H9 (cell line): ENCODE results near the gene VTA1. TPM values are rescaled to one million over a fixed set of nuclear protein-coding genes. Genes with fewer than 3 reads are reported as not detected.

Experiments used
- DNase-seq: peaks from one replicate; pipeline ENCODE4 v3.0.0-alpha.2; 2017
- H2AFZ ChIP-seq: one replicate; pipeline ENCODE4 v1.6.1; 2013; ENCODE audit warnings: mild to moderate bottlenecking, low read length, control low read depth, moderate library complexity
- H2AK5ac ChIP-seq: 2 replicates; pipeline ENCODE4 v1.6.1; 2013; ENCODE audit warnings: low read length, control low read depth, mixed read lengths; ENCODE audit not compliant: insufficient read length
- H2BK120ac ChIP-seq: one replicate; pipeline ENCODE4 v1.6.1; 2013; ENCODE audit warnings: low read depth, mild to moderate bottlenecking, low read length, control low read depth, inconsistent platforms; ENCODE audit not compliant: poor library complexity, severe bottlenecking
- H2BK12ac ChIP-seq: 2 replicates; pipeline ENCODE4 v1.6.1; 2013; ENCODE audit warnings: low read length, control low read depth, mixed read lengths, low read depth; ENCODE audit not compliant: insufficient read length
- H2BK15ac ChIP-seq: 2 replicates; pipeline ENCODE4 v1.6.1; 2013; ENCODE audit warnings: low read depth, low read length, control low read depth
- H2BK20ac ChIP-seq: one replicate; pipeline ENCODE4 v1.6.1; 2013; ENCODE audit warnings: low read depth, mild to moderate bottlenecking, low read length, control low read depth, inconsistent platforms; ENCODE audit not compliant: poor library complexity, severe bottlenecking
- H2BK5ac ChIP-seq: 2 replicates; pipeline ENCODE4 v1.6.1; 2013; ENCODE audit warnings: low read length, control low read depth, mixed read lengths; ENCODE audit not compliant: insufficient read length
- H3K14ac ChIP-seq: 2 replicates; pipeline ENCODE4 v1.6.1; 2013; ENCODE audit warnings: low read length, control low read depth; ENCODE audit not compliant: insufficient read depth
- H3K18ac ChIP-seq: 2 replicates; pipeline ENCODE4 v1.6.1; 2013; ENCODE audit warnings: low read depth, mild to moderate bottlenecking, mixed read lengths, low read length, control low read depth; ENCODE audit not compliant: insufficient read length
- H3K23ac ChIP-seq: 2 replicates; pipeline ENCODE4 v1.6.1; 2013; ENCODE audit warnings: low read length, control low read depth, mixed read lengths, low read depth; ENCODE audit not compliant: insufficient read length
- H3K23me2 ChIP-seq: 2 replicates; pipeline ENCODE4 v1.6.1; 2013; ENCODE audit warnings: low read depth, mild to moderate bottlenecking, mixed read lengths, low read length, control low read depth; ENCODE audit not compliant: insufficient read length, poor library complexity, severe bottlenecking
- H3K27ac ChIP-seq: 2 replicates; pipeline ENCODE4 v1.5.1; 2013; ENCODE audit warnings: low read length, control low read depth, mixed read lengths, low read depth; ENCODE audit not compliant: insufficient read length
- H3K27me3 ChIP-seq: 2 replicates; pipeline ENCODE4 v1.6.1; 2013; ENCODE audit warnings: low read length, control low read depth, inconsistent platforms; ENCODE audit not compliant: insufficient read depth
- H3K4ac ChIP-seq: 2 replicates; pipeline ENCODE4 v1.6.1; 2013; ENCODE audit warnings: low read depth, mild to moderate bottlenecking, control low read depth, inconsistent platforms, low read length, moderate library complexity
- H3K4me1 ChIP-seq: 2 replicates; pipeline ENCODE4 v1.6.1; 2013; ENCODE audit warnings: low read length, control low read depth, inconsistent platforms; ENCODE audit not compliant: insufficient read depth
- H3K4me2 ChIP-seq: 2 replicates; pipeline ENCODE4 v1.6.1; 2013; ENCODE audit warnings: low read length, control low read depth, mixed read lengths; ENCODE audit not compliant: insufficient read length, insufficient read depth
- H3K56ac ChIP-seq: 2 replicates; pipeline ENCODE4 v1.6.1; 2013; ENCODE audit warnings: low read depth, mild to moderate bottlenecking, mixed read lengths, low read length, control low read depth; ENCODE audit not compliant: insufficient read length
- H3K79me1 ChIP-seq: 2 replicates; pipeline ENCODE4 v1.6.1; 2013; ENCODE audit warnings: low read depth, mild to moderate bottlenecking, moderate library complexity, low read length, control low read depth, inconsistent platforms; ENCODE audit not compliant: insufficient read depth, poor library complexity, severe bottlenecking
- H3K79me2 ChIP-seq: 2 replicates; pipeline ENCODE4 v1.6.1; 2013; ENCODE audit warnings: low read length, control low read depth, inconsistent platforms; ENCODE audit not compliant: insufficient read depth
- H3K9ac ChIP-seq: 2 replicates; pipeline ENCODE4 v1.6.1; 2013; ENCODE audit warnings: low read length, control low read depth, mixed read lengths; ENCODE audit not compliant: insufficient read length; ENCODE audit errors: extremely low read depth
- H3K9me3 ChIP-seq: one replicate; pipeline ENCODE4 v1.6.1; 2013; ENCODE audit warnings: low read depth, low read length, inconsistent platforms; ENCODE audit not compliant: control insufficient read depth
- H3T11ph ChIP-seq: one replicate; pipeline ENCODE4 v1.6.1; 2013; ENCODE audit warnings: mild to moderate bottlenecking, low read length, control low read depth, inconsistent platforms
- H4K20me1 ChIP-seq: one replicate; pipeline ENCODE4 v1.6.1; 2013; ENCODE audit not compliant: control insufficient read depth, insufficient read length, insufficient read depth
- H4K5ac ChIP-seq: 2 replicates; pipeline ENCODE4 v1.6.1; 2013; ENCODE audit warnings: low read depth, mild to moderate bottlenecking, mixed read lengths, low read length, control low read depth; ENCODE audit not compliant: insufficient read length
- H4K8ac ChIP-seq: replicated peaks from 2 replicates; pipeline ENCODE4 v1.6.1; 2013; ENCODE audit warnings: low read length, control low read depth, mixed read lengths, low read depth; ENCODE audit not compliant: insufficient read length
- H4K91ac ChIP-seq: 2 replicates; pipeline ENCODE4 v1.6.1; 2013; ENCODE audit warnings: low read depth, mild to moderate bottlenecking, moderate library complexity, mixed read lengths, low read length, control low read depth; ENCODE audit not compliant: insufficient read length
- H3K27ac Mint-ChIP-seq, 3 experiments: 2 replicates in 2 of 3; 3 replicates in 1 of 3; pipeline ENCODE4 v1.8.0; 2020 to 2021; ENCODE audit warnings: mixed read lengths in 3 of 3, mild to moderate bottlenecking in 1 of 3, moderate library complexity in 1 of 3
- H3K27me3 Mint-ChIP-seq: 2 replicates; pipeline ENCODE4 v1.8.0; 2021; ENCODE audit warnings: low read depth, mild to moderate bottlenecking, moderate library complexity, mixed read lengths
- H3K36me3 Mint-ChIP-seq, 3 experiments: 2 replicates in 2 of 3; 3 replicates in 1 of 3; pipeline ENCODE4 v1.8.0; 2020 to 2021; ENCODE audit warnings: low read depth in 3 of 3, mixed read lengths in 3 of 3; ENCODE audit not compliant: insufficient read depth in 1 of 3
- H3K4me1 Mint-ChIP-seq, 2 experiments: 2 replicates each; pipeline ENCODE4 v1.8.0; 2020; ENCODE audit warnings: mixed read lengths in 2 of 2
- H3K4me3 Mint-ChIP-seq, 2 experiments: 2 replicates in 1 of 2; 3 replicates in 1 of 2; pipeline ENCODE4 v1.8.0; 2020 to 2021; ENCODE audit warnings: mild to moderate bottlenecking in 2 of 2, mixed read lengths in 2 of 2, moderate library complexity in 1 of 2
- H3K9me3 Mint-ChIP-seq, 2 experiments: 2 replicates in 1 of 2; 3 replicates in 1 of 2; pipeline ENCODE4 v1.8.0; 2020; ENCODE audit warnings: mild to moderate bottlenecking in 2 of 2, mixed read lengths in 2 of 2, moderate library complexity in 1 of 2
- CTCF ChIP-seq: fragments of 200-600 bp; sonication (generic); conservative IDR thresholded peaks from 3 replicates; pipeline ENCODE4 v1.8.0; 2021; ENCODE audit warnings: antibody characterized with exemption, mild to moderate bottlenecking
- WGBS: extraction: QIAGEN DNeasy Blood & Tissue Kit; methylation state at CpG from one replicate; pipeline ENCODE4 v1.1.7; 2013; ENCODE audit warnings: missing lambda C conversion rate, low lambda C conversion rate, mixed read lengths; ENCODE audit not compliant: insufficient read length; ENCODE audit errors: extremely low coverage; 5-methylcytosine and 5-hydroxymethylcytosine counted together
- total RNA-seq: library from RNA; stranded (reverse); gene quantifications from 2 replicates; pipeline ENCODE4 v1.2.1, GENCODE V29; 2021

Gene VTA1
- total RNA-seq, 1 experiment from 2014 or later = 63.1 TPM

- Histone ChIP-seq H3K79me2 (no peaks in the 10 kb centered on the region), H3K23me2 (no peaks in the 10 kb centered on the region), H4K5ac (no peak overlapping the region), H2AFZ (no peak overlapping the region), H3K4ac (no peak overlapping the region), H2BK5ac (no peak overlapping the region), H3K14ac (no peak overlapping the region), H2AK5ac (no peak overlapping the region), H3K9me3 (no peaks in the 10 kb centered on the region), H3T11ph (no peak overlapping the region), H3K4me1 (no peaks in the 10 kb centered on the region), H2BK120ac (no peak overlapping the region), H3K9ac (no peak overlapping the region), H2BK15ac (no peak overlapping the region), H3K27ac (no peak overlapping the region), H3K18ac (no peak overlapping the region), H3K27me3 (no peaks in the 10 kb centered on the region), H3K56ac (no peak overlapping the region), H3K4me2 (no peak overlapping the region), H2BK12ac (no peak overlapping the region), H4K8ac (no peak overlapping the region), H3K79me1 (no peaks in the 10 kb centered on the region), H4K91ac (no peak overlapping the region), H3K23ac (no peak overlapping the region), H4K20me1 (no peaks in the 10 kb centered on the region), H2BK20ac (no peak overlapping the region)
- Mint-ChIP-seq H3K9me3 (no peaks in the 10 kb centered on the region), H3K4me3 (no peak overlapping the region), H3K27me3 (no peaks in the 10 kb centered on the region), H3K4me1 (no peaks in the 10 kb centered on the region), H3K27ac (peak overlapping the region in 1 of 3 experiments; percentile 77; a peak in 2 of 7 replicates), H3K36me3 (peaks cover 0 to 9% (median 0%) of the 10 kb centered on the region in 3 experiments; a peak in 2 of 7 replicates)
- WGBS = no CpG with 5 or more reads among the region's 6 CpGs
- TF ChIP-seq CTCF = no peak
- DNase-seq = no peak
Observed at GRCh38 chr6:142222022-142222421, 75.0 kb downstream of the VTA1 start.
